Activated T-helper 17 cell treated with anti-CD3 and anti-CD28 coated beads, Interleukin-2, amount 50 U/mL, for 72 hours (primary cell): ENCODE measurements around the gene ENPP1. TPM values are rescaled to one million over a fixed set of nuclear protein-coding genes. Genes with fewer than 3 reads are reported as not detected.

Experiments
- ATAC-seq: fragments of 150-1000 bp; cut with Tn5 transposase; replicated peaks from 2 replicates; pipeline ENCODE4 v1.10.0; 2021; ENCODE audit warnings: mild to moderate bottlenecking, moderate library complexity
- H3K27ac Mint-ChIP-seq: one replicate; pipeline ENCODE4 v1.8.0; 2022; ENCODE audit warnings: mixed read lengths
- H3K27me3 Mint-ChIP-seq: one replicate; pipeline ENCODE4 v1.8.0; 2022; ENCODE audit warnings: mixed read lengths
- H3K36me3 Mint-ChIP-seq: one replicate; pipeline ENCODE4 v1.8.0; 2022; ENCODE audit warnings: low read depth, mild to moderate bottlenecking, mixed read lengths
- H3K4me1 Mint-ChIP-seq: one replicate; pipeline ENCODE4 v1.8.0; 2022; ENCODE audit warnings: mixed read lengths
- H3K4me3 Mint-ChIP-seq: one replicate; pipeline ENCODE4 v1.8.0; 2022; ENCODE audit warnings: mild to moderate bottlenecking, mixed read lengths
- H3K9me3 Mint-ChIP-seq: one replicate; pipeline ENCODE4 v1.8.0; 2022; ENCODE audit warnings: mixed read lengths
- total RNA-seq, 2 donors: library from RNA; stranded (reverse); gene quantifications; one replicate each; pipeline ENCODE4 v1.2.3, GENCODE V29; 2022

ENPP1 gene
- total RNA-seq, 2 donors from 2014 or later: 0.73 to 0.74 TPM

GRCh38 chr6:131831392-131831791 lies 23.6 kb downstream of the ENPP1 start:
- H3K4me1 Mint-ChIP-seq: no peaks in the 10 kb centered on the region
- no peak overlapping the region for H3K4me3 Mint-ChIP-seq
- no peaks in the 10 kb centered on the region for H3K27me3 Mint-ChIP-seq
- no peak overlapping the region for H3K27ac Mint-ChIP-seq
- ATAC-seq: no peak
- H3K36me3 Mint-ChIP-seq: no peaks in the 10 kb centered on the region
- H3K9me3 Mint-ChIP-seq: no peaks in the 10 kb centered on the region

- Mint-ChIP-seq H3K27me3 (no peaks in the 10 kb centered on the region), H3K9me3 (no peaks in the 10 kb centered on the region), H3K36me3 (no peaks in the 10 kb centered on the region), H3K4me3 (no peak overlapping the region), H3K4me1 (no peaks in the 10 kb centered on the region), H3K27ac (no peak overlapping the region)
- no peak for ATAC-seq
These were observed 24.1 kb downstream of the ENPP1 start for GRCh38 chr6:131831886-131832285.

- Mint-ChIP-seq H3K4me1 (no peaks in the 10 kb centered on the region), H3K9me3 (no peaks in the 10 kb centered on the region), H3K36me3 (no peaks in the 10 kb centered on the region), H3K27ac (no peak overlapping the region), H3K27me3 (peaks cover under 1% of the 10 kb centered on the region), H3K4me3 (no peak overlapping the region)
- no peak for ATAC-seq
These were observed 24.5 kb downstream of the ENPP1 start for GRCh38 chr6:131832363-131832762.

GRCh38 chr6:131838051-131838450 lies 30.2 kb downstream of the ENPP1 start:
- no peak overlapping the region for H3K4me3 Mint-ChIP-seq
- ATAC-seq: peak; percentile 35
- H3K9me3 Mint-ChIP-seq: no peaks in the 10 kb centered on the region
- no peaks in the 10 kb centered on the region for H3K4me1 Mint-ChIP-seq
- no peak overlapping the region for H3K27ac Mint-ChIP-seq
- peaks cover 7% of the 10 kb centered on the region for H3K27me3 Mint-ChIP-seq
- no peaks in the 10 kb centered on the region for H3K36me3 Mint-ChIP-seq

GRCh38 chr6:131839388-131839787 lies 31.6 kb downstream of the ENPP1 start:
- Mint-ChIP-seq H3K4me3 (no peak overlapping the region), H3K4me1 (no peaks in the 10 kb centered on the region), H3K9me3 (no peaks in the 10 kb centered on the region), H3K27ac (no peak overlapping the region), H3K36me3 (no peaks in the 10 kb centered on the region), H3K27me3 (peaks cover 9% of the 10 kb centered on the region)
- ATAC-seq: no peak

GRCh38 chr6:131840441-131840840 lies 32.6 kb downstream of the ENPP1 start:
- Mint-ChIP-seq H3K36me3 (no peaks in the 10 kb centered on the region), H3K27me3 (peaks cover 12% of the 10 kb centered on the region), H3K4me1 (no peaks in the 10 kb centered on the region), H3K9me3 (no peaks in the 10 kb centered on the region), H3K4me3 (no peak overlapping the region), H3K27ac (no peak overlapping the region)
- ATAC-seq: no peak

- Mint-ChIP-seq H3K36me3 (no peaks in the 10 kb centered on the region), H3K27ac (no peak overlapping the region), H3K4me1 (no peaks in the 10 kb centered on the region), H3K4me3 (no peak overlapping the region), H3K27me3 (peaks cover 12% of the 10 kb centered on the region), H3K9me3 (no peaks in the 10 kb centered on the region)
- no peak for ATAC-seq
These were observed 33.2 kb downstream of the ENPP1 start for GRCh38 chr6:131840936-131841583.

- Mint-ChIP-seq H3K4me3 (no peak overlapping the region), H3K9me3 (no peaks in the 10 kb centered on the region), H3K36me3 (no peaks in the 10 kb centered on the region), H3K4me1 (no peaks in the 10 kb centered on the region), H3K27me3 (peaks cover 9% of the 10 kb centered on the region), H3K27ac (no peak overlapping the region)
- no peak for ATAC-seq
These were observed 35.9 kb downstream of the ENPP1 start for GRCh38 chr6:131843768-131844167.

GRCh38 chr6:131844243-131844841 lies 36.5 kb downstream of the ENPP1 start:
- no peak overlapping the region for H3K27ac Mint-ChIP-seq
- H3K9me3 Mint-ChIP-seq: no peaks in the 10 kb centered on the region
- H3K4me3 Mint-ChIP-seq: no peak overlapping the region
- H3K4me1 Mint-ChIP-seq: no peaks in the 10 kb centered on the region
- peaks cover 9% of the 10 kb centered on the region for H3K27me3 Mint-ChIP-seq
- ATAC-seq: no peak
- no peaks in the 10 kb centered on the region for H3K36me3 Mint-ChIP-seq

GRCh38 chr6:131846023-131846663 lies 38.3 kb downstream of the ENPP1 start:
- no peak overlapping the region for H3K4me3 Mint-ChIP-seq
- no peaks in the 10 kb centered on the region for H3K36me3 Mint-ChIP-seq
- H3K27ac Mint-ChIP-seq: no peak overlapping the region
- H3K9me3 Mint-ChIP-seq: no peaks in the 10 kb centered on the region
- peaks cover 9% of the 10 kb centered on the region for H3K27me3 Mint-ChIP-seq
- no peak for ATAC-seq
- no peaks in the 10 kb centered on the region for H3K4me1 Mint-ChIP-seq

- no peak overlapping the region for H3K27ac Mint-ChIP-seq
- H3K4me3 Mint-ChIP-seq: no peak overlapping the region
- no peaks in the 10 kb centered on the region for H3K4me1 Mint-ChIP-seq
- H3K36me3 Mint-ChIP-seq: no peaks in the 10 kb centered on the region
- no peaks in the 10 kb centered on the region for H3K9me3 Mint-ChIP-seq
- no peak for ATAC-seq
- H3K27me3 Mint-ChIP-seq: peaks cover 9% of the 10 kb centered on the region
These were observed 39.1 kb downstream of the ENPP1 start for GRCh38 chr6:131846905-131847304.

GRCh38 chr6:131849799-131850198 lies 42.0 kb downstream of the ENPP1 start:
- H3K36me3 Mint-ChIP-seq: no peaks in the 10 kb centered on the region
- H3K4me3 Mint-ChIP-seq: no peak overlapping the region
- no peaks in the 10 kb centered on the region for H3K27me3 Mint-ChIP-seq
- no peak overlapping the region for H3K27ac Mint-ChIP-seq
- H3K4me1 Mint-ChIP-seq: no peaks in the 10 kb centered on the region
- ATAC-seq: no peak
- H3K9me3 Mint-ChIP-seq: no peaks in the 10 kb centered on the region

- no peaks in the 10 kb centered on the region for H3K4me1 Mint-ChIP-seq
- H3K4me3 Mint-ChIP-seq: no peak overlapping the region
- no peak for ATAC-seq
- H3K36me3 Mint-ChIP-seq: no peaks in the 10 kb centered on the region
- no peaks in the 10 kb centered on the region for H3K27me3 Mint-ChIP-seq
- H3K27ac Mint-ChIP-seq: no peak overlapping the region
- H3K9me3 Mint-ChIP-seq: no peaks in the 10 kb centered on the region
These were observed 43.4 kb downstream of the ENPP1 start for GRCh38 chr6:131851049-131851769.

GRCh38 chr6:131852200-131852599 lies 44.4 kb downstream of the ENPP1 start:
- Mint-ChIP-seq H3K36me3 (no peaks in the 10 kb centered on the region), H3K9me3 (no peaks in the 10 kb centered on the region), H3K4me3 (no peak overlapping the region), H3K27ac (no peak overlapping the region), H3K4me1 (no peaks in the 10 kb centered on the region), H3K27me3 (no peaks in the 10 kb centered on the region)
- ATAC-seq: no peak

- ATAC-seq: no peak
- no peak overlapping the region for H3K27ac Mint-ChIP-seq
- H3K4me1 Mint-ChIP-seq: no peaks in the 10 kb centered on the region
- no peaks in the 10 kb centered on the region for H3K36me3 Mint-ChIP-seq
- no peaks in the 10 kb centered on the region for H3K9me3 Mint-ChIP-seq
- no peak overlapping the region for H3K4me3 Mint-ChIP-seq
- no peaks in the 10 kb centered on the region for H3K27me3 Mint-ChIP-seq
These were observed 47.0 kb downstream of the ENPP1 start for GRCh38 chr6:131854803-131855202.
